A172 (cell line): ENCODE measurements around the gene SUPV3L1. TPM values are rescaled to one million over a fixed set of nuclear protein-coding genes. Genes with fewer than 3 reads are reported as not detected.

ENCODE experiments used
- total RNA-seq: library from RNA; depleted of rRNA; stranded (reverse); fragments of >200 nt; shearing (Covaris generic); gene quantifications from 2 replicates; pipeline ENCODE4 v1.2.3, GENCODE V29; 2014; rRNA removed

The SUPV3L1 gene
- total RNA-seq, 1 experiment from 2014 or later = 72.7 TPM

Other genes starting within 250 kb of the SUPV3L1 start
- gene DDX21, start 224.1 kb upstream of the SUPV3L1 start, total RNA-seq = 112 and 143 TPM in 2 replicates
- 101 and 127 TPM in 2 replicates for gene KIFBP, start 191.4 kb upstream of the SUPV3L1 start, total RNA-seq
- gene SRGN, start 92.1 kb upstream of the SUPV3L1 start, total RNA-seq = 125 and 182 TPM in 2 replicates
- gene VPS26A, start 56.1 kb upstream of the SUPV3L1 start, total RNA-seq = 46.3 and 46.6 TPM in 2 replicates
- gene HKDC1, start 40.1 kb downstream of the SUPV3L1 start, total RNA-seq = 22.7 and 35.3 TPM in 2 replicates
- 128 and 152 TPM in 2 replicates for gene HK1, start 98.3 kb downstream of the SUPV3L1 start, total RNA-seq
- not detected in 2 replicates for gene TACR2, start 236.7 kb downstream of the SUPV3L1 start, total RNA-seq